Astrocyte (in vitro differentiated cells and primary cell): ENCODE results near the gene ZFR.

ENCODE experiments used
- EZH2 ChIP-seq: IDR thresholded peaks from 2 replicates; pipeline ENCODE4 v1.6.1; 2012; ENCODE audit warnings: mild to moderate bottlenecking, low read length, inconsistent platforms; ENCODE audit not compliant: insufficient read depth
- TF ChIP-seq, protein P1 (sequence below): IDR thresholded peaks from 2 replicates; pipeline ENCODE4 v1.5.1; 2011; ENCODE audit warnings: low read depth, mild to moderate bottlenecking, inconsistent platforms, low read length, moderate library complexity; ENCODE audit not compliant: insufficient read depth

GRCh38 chr5:32482193-32482592 lies 37.7 kb upstream of the ZFR start:
- TF ChIP-seq, protein P1, sequence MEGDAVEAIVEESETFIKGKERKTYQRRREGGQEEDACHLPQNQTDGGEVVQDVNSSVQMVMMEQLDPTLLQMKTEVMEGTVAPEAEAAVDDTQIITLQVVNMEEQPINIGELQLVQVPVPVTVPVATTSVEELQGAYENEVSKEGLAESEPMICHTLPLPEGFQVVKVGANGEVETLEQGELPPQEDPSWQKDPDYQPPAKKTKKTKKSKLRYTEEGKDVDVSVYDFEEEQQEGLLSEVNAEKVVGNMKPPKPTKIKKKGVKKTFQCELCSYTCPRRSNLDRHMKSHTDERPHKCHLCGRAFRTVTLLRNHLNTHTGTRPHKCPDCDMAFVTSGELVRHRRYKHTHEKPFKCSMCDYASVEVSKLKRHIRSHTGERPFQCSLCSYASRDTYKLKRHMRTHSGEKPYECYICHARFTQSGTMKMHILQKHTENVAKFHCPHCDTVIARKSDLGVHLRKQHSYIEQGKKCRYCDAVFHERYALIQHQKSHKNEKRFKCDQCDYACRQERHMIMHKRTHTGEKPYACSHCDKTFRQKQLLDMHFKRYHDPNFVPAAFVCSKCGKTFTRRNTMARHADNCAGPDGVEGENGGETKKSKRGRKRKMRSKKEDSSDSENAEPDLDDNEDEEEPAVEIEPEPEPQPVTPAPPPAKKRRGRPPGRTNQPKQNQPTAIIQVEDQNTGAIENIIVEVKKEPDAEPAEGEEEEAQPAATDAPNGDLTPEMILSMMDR = no peak
- no peak for TF ChIP-seq EZH2
